Loucy (cell line): ENCODE measurements around the gene TSC22D4.
"Not testable (repeated sequence)": the region's sequence is repeated elsewhere in the genome, so short reads cannot be mapped to it uniquely, and the experiment has no call there.

Experiments used
- CTCF ChIP-seq: fragments of 200-600 bp; sonication (generic); conservative IDR thresholded peaks from 2 replicates; pipeline ENCODE4 v1.5.1; 2014; ENCODE audit warnings: mild to moderate bottlenecking, antibody characterized with exemption, low read length
- EZH2phosphoT487 ChIP-seq: fragments of 200-600 bp; IDR thresholded peaks from 2 replicates; pipeline ENCODE4 v1.6.1; 2018; ENCODE audit warnings: antibody characterized with exemption, mild to moderate bottlenecking, moderate library complexity, borderline replicate concordance

- TF ChIP-seq CTCF, EZH2phosphoT487: not testable (repeated sequence)
Observed at GRCh38 chr7:100523192-100523591, 44.2 kb upstream of the TSC22D4 start.
